IPS-18c (cell line): ENCODE results near the gene YBEY.

Experiments used
- H3K4me3 ChIP-seq: 2 replicates; pipeline ENCODE4 v1.7.0; 2013; ENCODE audit warnings: low read depth, mild to moderate bottlenecking, low read length, moderate library complexity; ENCODE audit not compliant: insufficient read depth
- H3K9me3 ChIP-seq: one replicate; pipeline ENCODE4 v1.6.1; 2013; ENCODE audit warnings: mild to moderate bottlenecking, low read length, moderate library complexity; ENCODE audit not compliant: control insufficient read depth, insufficient read depth

The YBEY gene

DNA sequence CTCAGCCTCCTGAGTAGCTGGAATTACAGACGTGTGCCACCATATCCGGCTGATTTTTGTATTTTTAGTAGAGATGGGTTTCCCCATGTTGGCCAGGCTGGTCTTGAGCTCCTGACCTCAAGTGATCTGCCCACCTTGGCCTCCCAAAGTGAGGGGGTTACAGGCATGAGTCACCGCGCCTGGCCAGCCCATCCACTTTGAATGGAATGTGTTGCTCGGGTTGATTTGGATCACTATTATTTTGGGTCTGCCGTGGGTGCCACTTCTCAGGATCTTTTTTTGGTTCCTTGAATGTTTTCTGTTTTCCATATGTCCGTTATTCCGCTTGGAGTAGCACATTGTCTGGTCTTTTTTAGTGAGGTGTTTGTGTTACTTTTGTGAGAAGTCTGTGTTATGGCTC lies 54.9 kb downstream of the YBEY start:
- no peak overlapping the region for H3K4me3 ChIP-seq
- H3K9me3 ChIP-seq: no peaks in the 10 kb centered on the region

GRCh38 chr21:46344219-46344915 lies 58.2 kb downstream of the YBEY start:
- no peak overlapping the region for H3K4me3 ChIP-seq
- H3K9me3 ChIP-seq: no peaks in the 10 kb centered on the region

DNA sequence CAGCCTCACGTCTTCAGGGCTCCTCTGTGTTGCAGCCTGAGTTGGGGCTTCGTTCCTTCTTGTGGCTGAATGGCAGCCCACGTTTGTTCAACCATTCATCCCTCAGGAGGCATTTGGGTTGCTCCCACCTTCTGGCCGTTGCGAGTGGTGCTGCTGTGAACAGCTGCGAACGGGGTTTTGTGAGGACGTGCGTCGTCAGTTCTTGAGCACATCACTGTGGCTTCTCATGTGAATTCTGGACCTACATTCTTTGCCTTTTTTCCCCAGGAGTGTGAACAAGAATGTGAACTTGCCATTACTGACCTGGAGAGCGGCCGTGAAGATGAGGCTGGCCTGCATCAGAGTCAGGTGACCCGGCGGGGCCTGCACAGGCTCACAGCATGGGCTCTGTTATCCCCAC lies 59.7 kb downstream of the YBEY start:
- Histone ChIP-seq H3K4me3 (no peak overlapping the region), H3K9me3 (no peaks in the 10 kb centered on the region)

- Histone ChIP-seq H3K9me3 (no peaks in the 10 kb centered on the region), H3K4me3 (no peak overlapping the region)
Observed at GRCh38 chr21:46346296-46347202, 60.4 kb downstream of the YBEY start.

DNA sequence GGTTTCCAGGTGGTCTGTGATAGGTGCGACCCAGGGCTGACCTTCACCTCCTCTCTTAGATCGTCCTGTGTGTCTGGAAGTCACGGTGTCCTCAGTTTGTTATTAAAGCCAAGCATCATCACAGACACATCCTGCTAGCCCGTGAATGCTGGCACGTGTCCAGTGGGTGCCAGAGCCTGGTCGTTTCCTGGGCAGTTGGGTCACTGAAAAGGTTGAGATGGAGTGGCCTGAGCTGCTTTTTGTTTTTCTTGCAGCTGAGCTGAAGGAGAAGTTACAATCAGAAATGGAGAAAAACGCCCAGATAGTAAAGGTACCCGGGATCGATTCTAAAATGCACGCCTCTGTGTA lies 61.0 kb downstream of the YBEY start:
- H3K4me3 ChIP-seq: no peak overlapping the region
- no peaks in the 10 kb centered on the region for H3K9me3 ChIP-seq
